OCI-LY1 (cell line): ENCODE measurements around the gene PRM1.
A peak's percentile ranks its signal among the peaks of the same experiment; 100 is the strongest.
"Not testable (repeated sequence)": the region's sequence is repeated elsewhere in the genome, so short reads cannot be mapped to it uniquely, and the experiment has no call there.

Experiments used
- H2AFZ ChIP-seq: fragments of 200-600 bp; sonication (generic), shearing (Covaris generic); 2 replicates; pipeline ENCODE4 v1.6.0; 2014; ENCODE audit warnings: antibody characterized with exemption, mild to moderate bottlenecking, low read length
- H3F3A ChIP-seq: fragments of 200-600 bp; sonication (generic), shearing (Covaris generic); 2 replicates; pipeline ENCODE4 v1.6.0; 2014; ENCODE audit warnings: mild to moderate bottlenecking, antibody characterized with exemption, low read length, moderate library complexity; ENCODE audit not compliant: insufficient read depth
- H3K27ac ChIP-seq: fragments of 200-600 bp; sonication (generic); 2 replicates; pipeline ENCODE4 v1.5.1; 2014; ENCODE audit warnings: low read length, mixed run types, mild to moderate bottlenecking, low read depth; ENCODE audit not compliant: poor library complexity, severe bottlenecking
- H3K27me3 ChIP-seq: fragments of 200-600 bp; sonication (generic); 2 replicates; pipeline ENCODE4 v1.6.0; 2014; ENCODE audit warnings: antibody characterized with exemption, mild to moderate bottlenecking, low read length, moderate library complexity; ENCODE audit not compliant: insufficient read depth
- H3K36me3 ChIP-seq: fragments of 200-600 bp; sonication (generic); 2 replicates; pipeline ENCODE4 v1.6.1; 2014; ENCODE audit warnings: mild to moderate bottlenecking, antibody characterized with exemption, low read length, moderate library complexity, mixed read lengths; ENCODE audit not compliant: insufficient read depth
- H3K4me1 ChIP-seq: fragments of 200-600 bp; sonication (generic); 2 replicates; pipeline ENCODE4 v1.5.1; 2014; ENCODE audit warnings: mild to moderate bottlenecking, low read length, moderate library complexity; ENCODE audit not compliant: insufficient read depth, severe bottlenecking
- H3K4me2 ChIP-seq: fragments of 200-600 bp; sonication (generic), shearing (Covaris generic); 2 replicates; pipeline ENCODE4 v1.6.1; 2014; ENCODE audit warnings: low read length
- H3K4me3 ChIP-seq: fragments of 200-600 bp; sonication (generic); 2 replicates; pipeline ENCODE4 v1.5.1; 2014; ENCODE audit warnings: low read length, low read depth, mild to moderate bottlenecking, mixed read lengths; ENCODE audit not compliant: poor library complexity, severe bottlenecking
- H3K79me2 ChIP-seq: fragments of 200-600 bp; shearing (Covaris generic); 2 replicates; pipeline ENCODE4 v1.6.1; 2016; ENCODE audit warnings: mixed run types, low read length, mixed read lengths; ENCODE audit not compliant: insufficient read depth
- H3K9ac ChIP-seq: fragments of 200-600 bp; sonication (generic), shearing (Covaris generic); 2 replicates; pipeline ENCODE4 v1.6.1; 2014; ENCODE audit warnings: mild to moderate bottlenecking, low read length, mixed read lengths
- H3K9me2 ChIP-seq: fragments of 200-600 bp; sonication (generic), shearing (Covaris generic); 2 replicates; pipeline ENCODE4 v1.6.1; 2014; ENCODE audit warnings: low read depth, mild to moderate bottlenecking, low read length, mixed read lengths
- H3K9me3 ChIP-seq: fragments of 200-600 bp; shearing (Covaris generic); 2 replicates; pipeline ENCODE4 v1.6.1; 2014; ENCODE audit warnings: low read length, mixed read lengths
- H4K20me1 ChIP-seq: fragments of 200-600 bp; sonication (generic), shearing (Covaris generic); 2 replicates; pipeline ENCODE4 v1.6.0; 2016; ENCODE audit warnings: mild to moderate bottlenecking, low read length; ENCODE audit not compliant: insufficient read depth
- CTCF ChIP-seq: fragments of 200-600 bp; sonication (generic), shearing (Covaris generic); IDR thresholded peaks from 2 replicates; pipeline ENCODE4 v1.5.1; 2017; ENCODE audit warnings: mild to moderate bottlenecking, antibody characterized with exemption, low read length, moderate library complexity, mixed read lengths
- EZH2 ChIP-seq: fragments of 200-600 bp; sonication (generic), shearing (Covaris generic); IDR thresholded peaks from 2 replicates; pipeline ENCODE4 v1.8.0; 2017; ENCODE audit warnings: borderline replicate concordance, mixed run types, mild to moderate bottlenecking, antibody characterized with exemption, low read length, moderate library complexity, mixed read lengths

Gene PRM1

GRCh38 chr16:11300560-11300892 lies 19.4 kb upstream of the PRM1 start:
- H3K4me2 ChIP-seq = no peak overlapping the region
- TF ChIP-seq EZH2 (no peak), CTCF (no peak)
- H3K9ac ChIP-seq = no peak overlapping the region
- H3K27ac ChIP-seq = peak overlapping the region; percentile 98
- H3F3A ChIP-seq = peaks cover 4% of the 10 kb centered on the region; the same call in 1 of the 2 replicates
- H3K9me2 ChIP-seq = no peaks in the 10 kb centered on the region
- no peaks in the 10 kb centered on the region for H3K27me3 ChIP-seq
- peaks cover 63% of the 10 kb centered on the region for H3K4me1 ChIP-seq
- H3K79me2 ChIP-seq = no peaks in the 10 kb centered on the region
- H3K9me3 ChIP-seq = no peaks in the 10 kb centered on the region
- H2AFZ ChIP-seq = no peak overlapping the region
- no peak overlapping the region for H3K4me3 ChIP-seq
- no peaks in the 10 kb centered on the region for H3K36me3 ChIP-seq
- H4K20me1 ChIP-seq = no peaks in the 10 kb centered on the region

- no peaks in the 10 kb centered on the region for H3K9me2 ChIP-seq
- no peaks in the 10 kb centered on the region for H3K79me2 ChIP-seq
- H3K9ac ChIP-seq = peak overlapping the region; percentile 3; the same call in 1 of the 2 replicates
- H3K27me3 ChIP-seq = no peaks in the 10 kb centered on the region
- H4K20me1 ChIP-seq = no peaks in the 10 kb centered on the region
- no peaks in the 10 kb centered on the region for H3K9me3 ChIP-seq
- no peak overlapping the region for H2AFZ ChIP-seq
- peak overlapping the region; percentile 98 for H3K27ac ChIP-seq
- no peak overlapping the region for H3K4me2 ChIP-seq
- peaks cover 4% of the 10 kb centered on the region for H3F3A ChIP-seq
- TF ChIP-seq CTCF (no peak), EZH2 (no peak)
- H3K36me3 ChIP-seq = no peaks in the 10 kb centered on the region
- no peak overlapping the region for H3K4me3 ChIP-seq
- H3K4me1 ChIP-seq = peaks cover 66% of the 10 kb centered on the region
These were observed 18.9 kb upstream of the PRM1 start for GRCh38 chr16:11299865-11300559.

- H3K27ac ChIP-seq = peak overlapping the region; percentile 98
- H4K20me1 ChIP-seq, H3K9me3 ChIP-seq, H3K36me3 ChIP-seq, H3K79me2 ChIP-seq, H3K9me2 ChIP-seq, H2AFZ ChIP-seq, H3K27me3 ChIP-seq, H3K4me3 ChIP-seq, H3F3A ChIP-seq: not testable (repeated sequence)
- H3K4me2 ChIP-seq = peak overlapping the region; percentile 45; the same call in 1 of the 2 replicates
- peaks cover 73% of the 10 kb centered on the region for H3K4me1 ChIP-seq
- peak overlapping the region; percentile 59 for H3K9ac ChIP-seq
These were observed 17.9 kb upstream of the PRM1 start for GRCh38 chr16:11298950-11299547.
